MM.1S (cell line): ENCODE results near the gene TFAP2D.

Source experiments
- DNase-seq: peaks from one replicate; pipeline ENCODE4 v3.0.0-alpha.2; 2015
- H2AFZ ChIP-seq: fragments of 300-600 bp; sonication (generic); 2 replicates; pipeline ENCODE4 v1.6.0; 2016; ENCODE audit warnings: antibody characterized with exemption, low read length
- H3F3A ChIP-seq: fragments of 300-600 bp; sonication (generic); 2 replicates; pipeline ENCODE4 v1.6.1; 2016; ENCODE audit warnings: mild to moderate bottlenecking, antibody characterized with exemption, low read length, moderate library complexity, mixed read lengths; ENCODE audit not compliant: insufficient read depth
- H3K27ac ChIP-seq: fragments of 300-600 bp; sonication (generic); 2 replicates; pipeline ENCODE4 v1.5.1; 2016; ENCODE audit warnings: mild to moderate bottlenecking, low read length
- H3K27me3 ChIP-seq: fragments of 300-600 bp; sonication (generic); replicated peaks from 2 replicates; pipeline ENCODE4 v1.6.0; 2016; ENCODE audit warnings: low read length; ENCODE audit not compliant: insufficient read depth
- H3K36me3 ChIP-seq: fragments of 300-600 bp; sonication (generic); replicated peaks from 2 replicates; pipeline ENCODE4 v1.6.1; 2016; ENCODE audit warnings: mild to moderate bottlenecking, low read length, mixed read lengths; ENCODE audit not compliant: insufficient read depth
- H3K4me1 ChIP-seq: fragments of 300-600 bp; sonication (generic); 2 replicates; pipeline ENCODE4 v1.6.1; 2016; ENCODE audit warnings: low read length, mixed read lengths
- H3K4me2 ChIP-seq: fragments of 300-600 bp; sonication (generic); 2 replicates; pipeline ENCODE4 v1.6.0; 2016; ENCODE audit warnings: low read depth, low read length
- H3K4me3 ChIP-seq: fragments of 300-600 bp; sonication (generic); 2 replicates; pipeline ENCODE4 v1.5.1; 2016; ENCODE audit warnings: low read length, mixed read lengths
- H3K79me2 ChIP-seq: fragments of 300-600 bp; sonication (generic); 2 replicates; pipeline ENCODE4 v1.6.1; 2016; ENCODE audit warnings: mixed run types, low read length, mixed read lengths
- H3K9ac ChIP-seq: fragments of 300-600 bp; sonication (generic); 2 replicates; pipeline ENCODE4 v1.6.1; 2016; ENCODE audit warnings: low read length, mixed read lengths
- H3K9me2 ChIP-seq: fragments of 300-600 bp; sonication (generic); replicated peaks from 2 replicates; pipeline ENCODE4 v1.6.1; 2016; ENCODE audit warnings: mild to moderate bottlenecking, low read length, mixed read lengths; ENCODE audit not compliant: insufficient read depth
- H3K9me3 ChIP-seq: fragments of 300-600 bp; sonication (generic); replicated peaks from 2 replicates; pipeline ENCODE4 v1.6.1; 2016; ENCODE audit warnings: mild to moderate bottlenecking, low read length, mixed read lengths; ENCODE audit not compliant: insufficient read depth
- H4K20me1 ChIP-seq: fragments of 300-600 bp; sonication (generic); 2 replicates; pipeline ENCODE4 v1.6.1; 2016; ENCODE audit warnings: mild to moderate bottlenecking, low read length, moderate library complexity, mixed read lengths; ENCODE audit not compliant: insufficient read depth
- EZH2 ChIP-seq: fragments of 300-600 bp; sonication (generic); optimal IDR thresholded peaks from 2 replicates; pipeline ENCODE3; 2017; ENCODE audit warnings: low read depth, mild to moderate bottlenecking, antibody characterized with exemption, low read length, mixed read lengths
- EZH2phosphoT487 ChIP-seq: fragments of 300-600 bp; sonication (generic); IDR thresholded peaks from 2 replicates; pipeline ENCODE4 v1.6.1; 2018; ENCODE audit warnings: antibody characterized with exemption, low read length
- TF ChIP-seq, protein P1 (sequence below): fragments of 300-600 bp; sonication (generic); IDR thresholded peaks from 2 replicates; pipeline ENCODE4 v1.5.1; 2016; ENCODE audit warnings: antibody characterized with exemption, low read length, mixed read lengths

The TFAP2D gene

DNA sequence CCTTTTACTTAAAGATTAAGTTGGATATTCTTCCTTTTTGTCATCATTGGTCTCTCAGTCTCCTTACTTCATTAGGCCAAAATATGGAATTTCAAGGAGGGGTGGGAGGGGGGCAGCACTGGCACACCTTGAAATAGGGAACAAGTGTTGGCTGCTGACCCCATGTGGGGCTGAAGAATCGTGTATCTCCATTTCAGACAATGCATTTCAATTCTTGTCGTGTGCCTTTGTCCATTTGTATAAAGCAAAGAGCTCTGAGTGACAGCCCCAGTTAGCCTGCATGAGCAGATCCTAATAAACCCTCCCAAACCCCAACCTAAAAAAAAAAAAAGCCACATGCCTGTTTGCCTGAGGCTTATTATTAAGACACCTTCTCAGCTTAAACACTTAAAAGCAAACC is 1.0 kb upstream of the TFAP2D start:
- TF ChIP-seq EZH2phosphoT487, result no peak
- TF ChIP-seq EZH2, result no peak
- TF ChIP-seq, protein P1, sequence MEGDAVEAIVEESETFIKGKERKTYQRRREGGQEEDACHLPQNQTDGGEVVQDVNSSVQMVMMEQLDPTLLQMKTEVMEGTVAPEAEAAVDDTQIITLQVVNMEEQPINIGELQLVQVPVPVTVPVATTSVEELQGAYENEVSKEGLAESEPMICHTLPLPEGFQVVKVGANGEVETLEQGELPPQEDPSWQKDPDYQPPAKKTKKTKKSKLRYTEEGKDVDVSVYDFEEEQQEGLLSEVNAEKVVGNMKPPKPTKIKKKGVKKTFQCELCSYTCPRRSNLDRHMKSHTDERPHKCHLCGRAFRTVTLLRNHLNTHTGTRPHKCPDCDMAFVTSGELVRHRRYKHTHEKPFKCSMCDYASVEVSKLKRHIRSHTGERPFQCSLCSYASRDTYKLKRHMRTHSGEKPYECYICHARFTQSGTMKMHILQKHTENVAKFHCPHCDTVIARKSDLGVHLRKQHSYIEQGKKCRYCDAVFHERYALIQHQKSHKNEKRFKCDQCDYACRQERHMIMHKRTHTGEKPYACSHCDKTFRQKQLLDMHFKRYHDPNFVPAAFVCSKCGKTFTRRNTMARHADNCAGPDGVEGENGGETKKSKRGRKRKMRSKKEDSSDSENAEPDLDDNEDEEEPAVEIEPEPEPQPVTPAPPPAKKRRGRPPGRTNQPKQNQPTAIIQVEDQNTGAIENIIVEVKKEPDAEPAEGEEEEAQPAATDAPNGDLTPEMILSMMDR, result no peak
- no peak for DNase-seq
- no peak overlapping the region for H3K9ac ChIP-seq

DNA sequence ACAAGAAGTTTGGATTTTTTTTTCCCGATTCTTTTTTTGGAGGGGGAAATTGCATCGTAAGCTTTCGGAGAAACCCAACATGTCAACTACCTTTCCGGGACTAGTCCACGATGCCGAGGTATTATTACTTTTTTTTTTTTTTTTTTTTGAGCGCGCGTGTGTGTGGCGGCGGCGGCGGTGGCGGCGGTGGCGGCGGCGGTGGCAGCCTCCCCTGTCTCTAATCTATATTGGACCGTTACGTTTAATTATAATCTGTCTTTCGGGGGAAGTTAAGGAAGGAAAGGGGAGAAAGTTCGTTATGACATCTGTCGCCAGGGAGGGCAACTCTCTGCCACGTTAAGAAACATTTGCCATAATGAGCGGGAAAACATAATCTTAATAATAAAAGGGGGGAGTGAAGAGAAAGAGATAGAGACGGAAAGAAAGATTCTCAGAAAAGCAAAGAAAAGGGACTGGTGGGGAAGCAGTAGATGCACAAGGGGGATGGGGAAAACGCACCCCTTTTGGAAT is 706 bp downstream of the TFAP2D start:
- Histone ChIP-seq H3K36me3 (no peaks in the 10 kb centered on the region), H3K4me2 (no peak overlapping the region), H3K27me3 (no peaks in the 10 kb centered on the region), H3K27ac (no peak overlapping the region), H3K4me3 (no peak overlapping the region), H3K9me2 (no peaks in the 10 kb centered on the region), H3K9me3 (no peaks in the 10 kb centered on the region), H3K4me1 (no peaks in the 10 kb centered on the region), H2AFZ (no peak overlapping the region), H3K9ac (no peak overlapping the region), H4K20me1 (no peaks in the 10 kb centered on the region), H3F3A (no peaks in the 10 kb centered on the region), H3K79me2 (no peaks in the 10 kb centered on the region)
- TF ChIP-seq EZH2, result no peak
- TF ChIP-seq, protein P1, result no peak
- no peak for TF ChIP-seq EZH2phosphoT487
- no peak for DNase-seq

More for the DNA sequence above, 1.0 kb upstream of the TFAP2D start:
- Histone ChIP-seq H3K79me2 (no peaks in the 10 kb centered on the region), H3K4me2 (no peak overlapping the region), H3K9me2 (no peaks in the 10 kb centered on the region), H3K4me1 (no peaks in the 10 kb centered on the region), H2AFZ (no peak overlapping the region), H4K20me1 (no peaks in the 10 kb centered on the region), H3K4me3 (no peak overlapping the region), H3F3A (no peaks in the 10 kb centered on the region), H3K27me3 (no peaks in the 10 kb centered on the region), H3K9me3 (no peaks in the 10 kb centered on the region), H3K27ac (no peak overlapping the region), H3K36me3 (no peaks in the 10 kb centered on the region)

DNA sequence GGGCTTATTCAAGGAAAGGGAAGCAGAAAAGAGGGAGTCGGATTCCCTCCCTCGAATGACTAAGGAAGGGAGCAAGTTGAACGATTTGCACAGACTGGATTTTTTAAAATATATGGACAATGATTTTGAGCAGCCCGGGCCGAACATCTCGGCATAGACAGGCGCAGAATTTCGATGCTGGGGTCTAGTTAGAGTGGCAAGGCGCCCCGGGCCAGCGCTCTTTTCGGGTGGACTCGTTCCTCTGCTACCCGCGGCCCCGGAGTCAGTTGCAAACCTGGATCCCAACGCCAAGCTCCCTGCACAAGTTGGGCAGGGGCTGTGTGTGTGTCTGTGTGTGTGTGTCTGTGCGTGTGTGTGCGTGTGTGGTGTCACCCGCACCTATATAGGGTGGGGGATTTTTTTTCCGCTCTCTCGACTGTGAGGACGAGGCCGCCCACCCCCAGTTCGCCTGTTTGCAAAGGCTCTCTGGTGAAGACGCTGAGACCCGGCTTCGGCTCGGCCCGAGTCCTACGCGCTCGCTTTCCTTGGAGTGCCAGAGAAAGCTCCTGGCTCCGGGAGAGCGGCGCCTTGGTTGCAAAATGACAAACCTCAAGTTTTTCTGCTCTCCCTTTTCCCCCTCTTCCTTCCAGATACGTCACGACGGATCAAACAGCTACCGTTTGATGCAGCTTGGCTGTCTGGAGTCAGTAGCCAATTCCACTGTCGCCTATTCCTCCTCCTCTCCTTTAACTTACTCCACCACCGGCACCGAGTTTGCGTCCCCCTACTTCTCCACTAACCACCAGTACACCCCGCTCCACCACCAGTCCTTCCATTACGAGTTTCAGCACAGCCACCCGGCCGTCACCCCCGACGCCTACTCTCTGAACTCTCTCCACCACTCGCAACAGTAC is 1.4 kb downstream of the TFAP2D start:
- Histone ChIP-seq H3K9ac (no peak overlapping the region), H3K27me3 (no peaks in the 10 kb centered on the region), H3K9me3 (no peaks in the 10 kb centered on the region), H3K36me3 (no peaks in the 10 kb centered on the region), H3K27ac (no peak overlapping the region), H3K9me2 (no peaks in the 10 kb centered on the region), H3K79me2 (no peaks in the 10 kb centered on the region), H3K4me1 (no peaks in the 10 kb centered on the region), H3K4me3 (no peak overlapping the region), H2AFZ (no peak overlapping the region), H3K4me2 (no peak overlapping the region), H3F3A (no peaks in the 10 kb centered on the region), H4K20me1 (no peaks in the 10 kb centered on the region)
- no peak for TF ChIP-seq EZH2
- DNase-seq, result no peak

DNA sequence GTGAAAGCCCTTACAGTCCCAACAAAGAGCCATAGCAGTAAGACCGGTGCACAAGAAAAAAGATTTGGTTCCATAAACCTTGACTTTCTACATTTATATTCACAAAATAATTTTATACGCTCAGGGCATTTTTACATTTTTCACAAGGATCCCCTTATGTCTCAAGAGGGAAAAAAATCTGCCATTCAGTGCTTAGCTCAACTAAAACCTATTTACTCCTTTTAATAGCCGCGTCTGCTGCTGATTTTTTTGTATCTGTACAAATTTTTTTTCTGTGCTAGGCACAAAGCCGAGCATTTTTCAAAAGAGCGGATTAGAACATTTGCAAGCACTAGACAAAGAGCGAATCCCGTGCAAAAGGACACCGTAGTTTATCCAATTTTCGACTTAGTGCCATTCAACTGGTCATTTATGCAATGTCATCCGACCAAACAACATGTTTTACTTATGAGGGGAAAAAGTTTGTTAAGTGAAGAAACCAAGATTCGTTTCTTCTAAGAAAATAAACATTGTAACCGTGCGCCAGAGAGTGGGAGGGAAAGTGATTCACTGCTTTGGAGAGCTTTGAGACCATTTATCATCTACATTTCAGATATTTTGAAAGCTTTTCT is 3.7 kb downstream of the TFAP2D start:
- TF ChIP-seq, protein P1, result no peak
- TF ChIP-seq EZH2, result no peak
- TF ChIP-seq EZH2phosphoT487, result no peak
- H3F3A ChIP-seq, result no peaks in the 10 kb centered on the region

More for the DNA sequence above, 3.7 kb downstream of the TFAP2D start:
- Histone ChIP-seq H3K4me1 (no peaks in the 10 kb centered on the region), H3K9me3 (no peaks in the 10 kb centered on the region), H3K27ac (no peak overlapping the region), H3K79me2 (no peaks in the 10 kb centered on the region), H3K4me2 (no peak overlapping the region), H2AFZ (no peak overlapping the region), H3K36me3 (no peaks in the 10 kb centered on the region), H3K9ac (no peak overlapping the region), H3K27me3 (no peaks in the 10 kb centered on the region), H3K9me2 (no peaks in the 10 kb centered on the region), H4K20me1 (no peaks in the 10 kb centered on the region), H3K4me3 (no peak overlapping the region)
- no peak for DNase-seq
